PC-3 (cell line): Measurements from ENCODE around the gene FRAT1. TPM values are rescaled to one million over a fixed set of nuclear protein-coding genes. Genes with fewer than 3 reads are reported as not detected.

ENCODE experiments used
- ATAC-seq: fragments of 200-7000 bp; cut with Tn5 transposase; 2 replicates; pipeline ENCODE4 v1.9.1; 2020; ENCODE audit warnings: mild to moderate bottlenecking, moderate library complexity
- BruUV-seq: library from RNA; stranded (reverse); fragments of 400-500 nt; replicated peaks from 2 replicates; lab custom pipeline; 2021; lab: Mats Ljungman, UMichigan
- CTCF ChIA-PET: fragments of 300-600 bp; sonication (Branson Sonifier 250); formaldehyde crosslinking; loops from one replicate; lab custom pipeline; 2022; ENCODE audit warnings: antibody characterized with exemption; lab: Charles Lee
- POLR2A ChIA-PET: fragments of 300-600 bp; sonication (Branson Sonifier 250); formaldehyde crosslinking; loops from one replicate; lab custom pipeline; 2022; ENCODE audit warnings: antibody characterized with exemption; ENCODE audit not compliant: unreplicated experiment; lab: Charles Lee
- DNase-seq: peaks from one replicate; pipeline ENCODE4 v3.0.0-alpha.2; 2015
- H2AFZ ChIP-seq: fragments of 300-600 bp; sonication (generic); 2 replicates; pipeline ENCODE4 v1.6.0; 2016; ENCODE audit warnings: antibody characterized with exemption, low read length
- H3F3A ChIP-seq: fragments of 300-600 bp; sonication (generic); one replicate; pipeline ENCODE4 v1.6.0; 2017; ENCODE audit warnings: antibody characterized with exemption, low read length, control low read depth, mild to moderate bottlenecking; ENCODE audit not compliant: unreplicated experiment
- H3K27ac ChIP-seq: fragments of 300-600 bp; sonication (generic); 2 replicates; pipeline ENCODE4 v1.5.1; 2016; ENCODE audit warnings: mild to moderate bottlenecking, low read length
- H3K27me3 ChIP-seq: fragments of 300-600 bp; sonication (generic); 2 replicates; pipeline ENCODE4 v1.6.1; 2016; ENCODE audit warnings: low read length, mixed read lengths
- H3K36me3 ChIP-seq: fragments of 300-600 bp; sonication (generic); 2 replicates; pipeline ENCODE4 v1.6.1; 2016; ENCODE audit warnings: low read depth, mixed run types, low read length, mixed read lengths
- H3K4me1 ChIP-seq: fragments of 300-600 bp; sonication (generic); 2 replicates; pipeline ENCODE4 v1.5.1; 2016; ENCODE audit warnings: low read length; ENCODE audit not compliant: insufficient read depth
- H3K4me2 ChIP-seq: fragments of 300-600 bp; sonication (generic); 2 replicates; pipeline ENCODE4 v1.6.0; 2016; ENCODE audit warnings: low read length
- H3K4me3 ChIP-seq: fragments of 300-600 bp; sonication (generic); 2 replicates; pipeline ENCODE4 v1.5.1; 2016; ENCODE audit warnings: mild to moderate bottlenecking, low read length, mixed read lengths
- H3K79me2 ChIP-seq: fragments of 300-600 bp; sonication (generic); 2 replicates; pipeline ENCODE4 v1.6.1; 2017; ENCODE audit warnings: low read length, mixed read lengths
- H3K9ac ChIP-seq: fragments of 300-600 bp; sonication (generic); 2 replicates; pipeline ENCODE4 v1.6.0; 2016; ENCODE audit warnings: mild to moderate bottlenecking, low read length
- H3K9me2 ChIP-seq: fragments of 300-600 bp; sonication (generic); replicated peaks from 2 replicates; pipeline ENCODE4 v1.6.1; 2016; ENCODE audit warnings: mixed run types, low read length, mixed read lengths
- H3K9me3 ChIP-seq: fragments of 300-600 bp; sonication (generic); 2 replicates; pipeline ENCODE4 v1.6.1; 2016; ENCODE audit warnings: low read length, mixed read lengths
- H4K20me1 ChIP-seq: fragments of 300-600 bp; sonication (generic); 2 replicates; pipeline ENCODE4 v1.6.1; 2016; ENCODE audit warnings: low read length, mixed read lengths
- EZH2 ChIP-seq: fragments of 300-600 bp; sonication (generic); IDR thresholded peaks from one replicate; pipeline ENCODE4 v1.6.1; 2017; ENCODE audit warnings: antibody characterized with exemption, mild to moderate bottlenecking, low read length; ENCODE audit not compliant: unreplicated experiment
- EZH2phosphoT487 ChIP-seq: fragments of 300-600 bp; sonication (generic); IDR thresholded peaks from 2 replicates; pipeline ENCODE4 v1.6.1; 2018; ENCODE audit warnings: mild to moderate bottlenecking, antibody characterized with exemption, low read length, borderline replicate concordance
- intact Hi-C: fragments of 100-400 bp; cut with micrococcal nuclease; formaldehyde crosslinking; loops from 2 replicates; pipeline ENCODE4 v1.9.0; 2023
- total RNA-seq: library from RNA; depleted of rRNA; stranded (reverse); fragments of >200 nt; gene quantifications from 2 replicates; pipeline ENCODE4 v1.2.3, GENCODE V29; 2014
- TF ChIP-seq, protein P1 (sequence below): fragments of 300-600 bp; sonication (generic); conservative IDR thresholded peaks from 2 replicates; pipeline ENCODE4 v1.5.1; 2017; ENCODE audit warnings: antibody characterized with exemption, low read depth, mild to moderate bottlenecking, low read length

FRAT1 gene
- total RNA-seq, 1 experiment from 2014 or later, result 4.1 TPM

DNA sequence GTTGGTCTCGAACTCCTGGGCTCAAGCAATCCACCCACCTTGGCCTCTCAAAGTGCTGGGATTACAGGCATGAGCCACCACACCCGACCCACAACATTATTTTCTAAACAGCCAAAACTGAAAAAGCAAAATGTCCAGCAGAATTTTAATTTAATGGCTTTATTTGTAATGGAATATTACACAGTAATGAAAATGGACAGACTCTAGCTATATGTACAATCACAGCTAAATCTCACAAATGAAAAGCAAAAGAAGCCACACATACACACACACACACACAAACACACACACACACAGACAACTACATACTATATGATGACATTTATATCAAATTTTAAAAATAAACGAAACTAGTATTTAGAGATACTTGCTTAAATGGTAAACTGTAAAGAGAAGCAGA lies 45.4 kb upstream of the FRAT1 start:
- no peaks in the 10 kb centered on the region for H3F3A ChIP-seq
- no peak overlapping the region for H3K9ac ChIP-seq
- ATAC-seq (no peak), DNase-seq (no peak)
- no peak for TF ChIP-seq EZH2
- TF ChIP-seq EZH2phosphoT487, result no peak
- TF ChIP-seq, protein P1, sequence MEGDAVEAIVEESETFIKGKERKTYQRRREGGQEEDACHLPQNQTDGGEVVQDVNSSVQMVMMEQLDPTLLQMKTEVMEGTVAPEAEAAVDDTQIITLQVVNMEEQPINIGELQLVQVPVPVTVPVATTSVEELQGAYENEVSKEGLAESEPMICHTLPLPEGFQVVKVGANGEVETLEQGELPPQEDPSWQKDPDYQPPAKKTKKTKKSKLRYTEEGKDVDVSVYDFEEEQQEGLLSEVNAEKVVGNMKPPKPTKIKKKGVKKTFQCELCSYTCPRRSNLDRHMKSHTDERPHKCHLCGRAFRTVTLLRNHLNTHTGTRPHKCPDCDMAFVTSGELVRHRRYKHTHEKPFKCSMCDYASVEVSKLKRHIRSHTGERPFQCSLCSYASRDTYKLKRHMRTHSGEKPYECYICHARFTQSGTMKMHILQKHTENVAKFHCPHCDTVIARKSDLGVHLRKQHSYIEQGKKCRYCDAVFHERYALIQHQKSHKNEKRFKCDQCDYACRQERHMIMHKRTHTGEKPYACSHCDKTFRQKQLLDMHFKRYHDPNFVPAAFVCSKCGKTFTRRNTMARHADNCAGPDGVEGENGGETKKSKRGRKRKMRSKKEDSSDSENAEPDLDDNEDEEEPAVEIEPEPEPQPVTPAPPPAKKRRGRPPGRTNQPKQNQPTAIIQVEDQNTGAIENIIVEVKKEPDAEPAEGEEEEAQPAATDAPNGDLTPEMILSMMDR, result no peak
- H4K20me1 ChIP-seq, result no peaks in the 10 kb centered on the region
- peaks cover 2% of the 10 kb centered on the region for H3K4me1 ChIP-seq
- H3K27me3 ChIP-seq, result no peaks in the 10 kb centered on the region
- no peaks in the 10 kb centered on the region for H3K9me3 ChIP-seq
- no peaks in the 10 kb centered on the region for H3K36me3 ChIP-seq
- 0 out of 2 replicates have a peak, but pooled peaks cover 3% of the 10 kb centered on the region for H3K79me2 ChIP-seq
- H3K27ac ChIP-seq, result no peak overlapping the region
- BruUV-seq, result no TSS peak
- intact Hi-C loops, result no loop called here
- no peak overlapping the region for H3K4me2 ChIP-seq
- ChIA-PET CTCF (no interaction called here), POLR2A (no interaction called here)
- no peaks in the 10 kb centered on the region for H3K9me2 ChIP-seq
- no peak overlapping the region for H2AFZ ChIP-seq
- no peak overlapping the region for H3K4me3 ChIP-seq

GRCh38 chr10:97274828-97275227 lies 44.2 kb upstream of the FRAT1 start:
- H3K9ac ChIP-seq, result no peak overlapping the region
- H3K27ac ChIP-seq, result no peak overlapping the region
- H3K4me2 ChIP-seq, result no peak overlapping the region
- H3K79me2 ChIP-seq, result 0 out of 2 replicates have a peak, but pooled peaks cover 3% of the 10 kb centered on the region
- peaks cover 10% of the 10 kb centered on the region for H3K4me1 ChIP-seq
- CTCF ChIA-PET, result no interaction called here
- H3F3A ChIP-seq, result no peaks in the 10 kb centered on the region
- no peaks in the 10 kb centered on the region for H3K9me3 ChIP-seq
- DNase-seq (no peak), ATAC-seq (no peak)
- no peak overlapping the region for H2AFZ ChIP-seq
- H3K36me3 ChIP-seq, result no peaks in the 10 kb centered on the region
- H4K20me1 ChIP-seq, result no peaks in the 10 kb centered on the region
- no peak for TF ChIP-seq EZH2phosphoT487
- TF ChIP-seq, protein P1, result no peak
- no peak for TF ChIP-seq EZH2
- no TSS peak for BruUV-seq
- POLR2A ChIA-PET, result no interaction called here
- intact Hi-C loops, result no loop called here
- no peaks in the 10 kb centered on the region for H3K9me2 ChIP-seq
- no peak overlapping the region for H3K4me3 ChIP-seq
- H3K27me3 ChIP-seq, result no peaks in the 10 kb centered on the region

GRCh38 chr10:97277551-97277950 lies 41.5 kb upstream of the FRAT1 start:
- ChIA-PET CTCF (no interaction called here), POLR2A (no interaction called here)
- Histone ChIP-seq H3K4me1 (peaks cover 10% of the 10 kb centered on the region), H3K9me2 (no peaks in the 10 kb centered on the region), H3K4me2 (no peak overlapping the region), H3K4me3 (no peak overlapping the region), H2AFZ (no peak overlapping the region), H3F3A (no peaks in the 10 kb centered on the region), H3K9ac (no peak overlapping the region), H3K27ac (no peak overlapping the region), H3K9me3 (no peaks in the 10 kb centered on the region), H3K36me3 (no peaks in the 10 kb centered on the region), H4K20me1 (no peaks in the 10 kb centered on the region), H3K27me3 (no peaks in the 10 kb centered on the region), H3K79me2 (peaks cover 3% of the 10 kb centered on the region; the same call in 1 of the 2 replicates)
- TF ChIP-seq EZH2phosphoT487 (no peak), EZH2 (no peak)
- TF ChIP-seq, protein P1, result no peak
- BruUV-seq, result no TSS peak
- ATAC-seq (no peak), DNase-seq (no peak)
- intact Hi-C loops, result no loop called here
